HG02970 (cell line): ENCODE measurements around the gene NEBL.

Source experiments
- ATAC-seq: cut with Tn5 transposase; IDR thresholded peaks from one replicate; pipeline ENCODE4 v1.9.1; 2021; ENCODE audit warnings: mild to moderate bottlenecking, moderate library complexity, moderate number of reproducible peaks; ENCODE audit not compliant: unreplicated experiment, low FRiP score

Gene NEBL

DNA sequence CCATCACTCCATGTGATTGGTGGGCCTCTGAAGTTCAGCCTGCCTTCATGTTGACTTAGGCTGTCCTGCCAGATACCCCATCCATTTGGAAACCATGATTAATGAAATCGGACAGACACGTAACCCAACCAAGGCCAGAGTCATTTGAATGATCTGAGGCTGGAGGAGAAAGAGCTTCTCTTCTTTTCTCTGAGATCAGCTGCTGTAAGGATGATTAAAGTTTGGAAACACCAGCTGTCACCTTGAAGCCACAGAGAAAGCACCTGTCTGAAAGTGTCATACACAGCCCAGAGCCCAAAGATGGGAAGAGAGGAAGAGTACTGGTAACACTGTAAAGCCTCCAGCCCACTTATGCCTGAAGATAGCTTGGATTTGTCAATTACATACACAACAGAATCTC, 22.9 kb downstream of the NEBL start:
- ATAC-seq: no peak

DNA sequence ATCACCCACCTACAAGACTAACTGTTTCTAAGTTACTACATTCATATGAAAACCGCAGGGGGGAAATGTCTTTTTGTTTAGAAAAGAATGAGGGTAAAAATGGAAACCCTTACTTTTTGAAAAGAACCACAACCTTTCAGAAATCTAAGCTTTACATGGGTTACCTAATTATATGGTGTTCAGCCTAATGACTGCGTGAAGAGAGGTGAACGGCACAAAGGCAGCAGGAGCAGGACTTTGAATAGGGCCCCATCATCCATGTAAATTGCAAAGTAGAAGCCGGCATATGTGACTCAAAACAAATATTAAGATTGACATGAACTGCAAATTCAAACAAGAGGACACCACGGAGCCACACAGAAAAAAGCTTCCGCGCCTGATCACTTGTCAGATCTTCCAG, 25.1 kb downstream of the NEBL start:
- ATAC-seq: no peak

DNA sequence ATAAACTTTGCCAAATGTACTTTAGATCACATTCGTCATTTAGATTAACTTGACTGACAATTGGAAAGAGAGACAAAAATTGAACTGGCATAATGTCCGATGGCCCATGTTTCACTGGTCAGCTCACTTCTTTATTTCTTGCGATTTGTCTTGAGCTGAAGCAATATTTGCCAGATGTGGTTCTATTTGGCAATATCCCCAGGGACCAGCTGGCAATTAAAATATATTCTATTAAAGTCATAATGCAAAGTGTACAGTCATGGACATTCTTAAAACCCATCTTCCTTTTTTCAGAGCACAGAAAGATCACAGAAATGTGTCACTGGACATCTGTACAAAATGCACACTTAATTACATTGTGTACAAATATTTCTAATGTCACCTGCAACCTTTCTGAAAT, 26.3 kb downstream of the NEBL start:
- ATAC-seq: no peak

DNA sequence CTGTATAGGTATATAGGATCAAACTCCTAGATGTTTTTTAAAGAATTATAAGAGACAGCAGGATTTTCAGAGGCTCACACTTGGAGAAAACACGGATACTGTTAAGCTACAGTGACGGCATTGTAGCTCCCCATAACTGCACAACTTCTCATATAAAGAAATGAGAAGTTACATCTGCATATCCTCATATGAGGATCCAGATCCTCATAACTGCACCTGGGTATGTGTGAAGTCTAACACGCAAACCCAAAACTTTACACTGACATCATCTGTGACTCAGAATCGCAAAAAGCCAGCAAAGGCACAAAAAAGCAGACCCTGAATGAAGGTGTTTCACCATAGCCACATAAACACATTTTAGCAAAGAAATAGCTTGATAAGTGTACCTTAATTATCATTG, 34.1 kb downstream of the NEBL start:
- no peak for ATAC-seq

DNA sequence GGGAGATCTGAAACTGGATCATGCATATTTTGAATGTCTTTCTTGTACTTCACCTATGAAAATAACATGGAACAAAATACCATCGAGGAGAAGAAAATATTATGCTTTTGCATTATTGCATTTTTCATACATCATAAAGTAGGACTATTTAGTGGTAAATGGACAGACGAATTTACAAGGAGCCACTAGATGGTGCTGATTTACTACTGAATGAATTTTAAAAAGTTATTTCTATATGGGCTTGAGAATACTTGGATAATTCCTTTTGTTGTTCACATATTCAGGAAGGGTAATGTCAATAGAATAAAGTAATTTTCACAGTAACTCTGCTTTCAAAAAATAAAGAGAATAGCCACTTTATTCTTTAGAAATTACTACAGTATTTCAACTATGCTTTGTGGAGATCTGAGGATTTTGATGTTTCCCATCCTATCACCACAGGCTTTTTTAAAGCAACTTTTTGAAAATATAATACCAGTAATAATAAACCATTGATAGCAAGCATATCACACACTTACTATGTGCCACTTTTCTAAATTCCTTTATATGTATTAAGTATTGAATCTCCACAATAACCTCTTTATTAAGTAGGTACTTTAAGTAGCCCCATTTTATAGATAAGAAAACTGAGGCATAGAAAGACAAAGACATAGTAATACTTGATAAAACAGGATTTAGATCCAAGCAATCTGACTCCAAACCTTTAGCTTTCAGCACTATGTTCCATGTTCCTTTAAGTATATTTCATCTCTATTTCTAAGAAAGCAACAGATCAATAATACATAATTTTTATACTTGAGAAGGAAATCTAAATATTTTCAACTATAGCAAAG, 38.6 kb downstream of the NEBL start:
- ATAC-seq: no peak

DNA sequence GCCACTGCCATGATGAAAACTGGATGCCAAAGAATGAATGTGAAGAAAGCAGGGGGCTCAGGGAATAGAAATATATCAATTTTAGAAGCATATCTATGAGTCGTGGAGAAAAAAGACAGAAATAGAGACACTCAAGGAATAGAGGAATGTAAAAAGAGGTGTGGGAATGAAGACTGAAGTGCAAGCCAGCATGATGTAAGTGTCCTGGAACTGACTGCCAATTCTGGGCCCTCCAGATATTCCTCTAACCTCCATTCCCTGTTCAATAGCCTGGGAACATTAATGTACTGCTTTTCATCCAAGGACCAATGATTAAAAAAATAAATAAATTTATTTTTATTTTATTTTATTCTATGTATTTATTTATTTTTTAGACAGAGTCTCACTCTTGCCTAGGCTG, 40.6 kb downstream of the NEBL start:
- ATAC-seq: no peak

DNA sequence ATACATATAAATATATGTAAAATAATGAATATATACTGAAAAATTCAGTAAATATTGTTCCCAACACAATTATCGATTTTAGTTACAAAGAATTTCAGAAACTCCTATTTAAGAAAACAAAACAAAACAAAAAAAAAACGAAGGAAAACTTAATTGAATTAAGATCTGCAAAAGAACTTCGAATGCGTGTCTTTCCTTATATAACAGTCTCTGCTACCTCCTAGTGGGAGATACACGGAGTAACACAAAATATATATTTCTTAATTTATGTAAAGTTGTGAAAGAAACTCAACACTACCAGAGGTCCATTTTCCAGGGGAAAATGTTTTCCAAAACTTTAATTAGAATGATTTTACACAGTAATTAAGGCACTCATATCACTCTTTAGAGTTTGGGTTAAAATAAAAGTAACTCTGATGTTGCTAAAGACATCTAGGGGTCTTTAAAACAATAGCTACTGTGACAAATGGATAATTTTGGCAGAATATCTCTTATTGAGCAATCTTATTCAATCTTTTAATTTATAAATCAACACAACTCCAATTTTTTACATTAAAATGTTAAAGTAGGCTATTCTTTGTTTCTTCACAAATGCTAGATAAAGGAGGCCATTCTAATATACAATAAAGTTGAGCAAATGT, 41.6 kb downstream of the NEBL start:
- no peak for ATAC-seq

DNA sequence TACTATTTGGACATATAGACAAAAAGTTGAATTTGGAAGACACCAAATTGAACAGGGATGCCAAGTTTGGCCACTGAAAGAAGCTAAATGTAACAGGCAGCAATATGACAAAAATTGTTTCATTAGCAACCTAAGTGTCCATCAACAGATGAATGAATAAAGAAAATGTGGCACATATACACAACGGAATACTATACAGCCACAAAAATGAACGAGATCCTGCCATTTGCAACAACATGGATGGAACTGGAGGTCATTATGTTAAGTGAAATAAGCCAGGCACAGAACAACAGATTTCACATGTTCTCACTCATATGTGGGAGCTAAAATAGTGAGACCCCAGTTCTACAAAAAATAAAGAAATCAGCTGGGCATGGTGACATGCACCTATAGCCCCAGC, 43.8 kb downstream of the NEBL start:
- no peak for ATAC-seq

DNA sequence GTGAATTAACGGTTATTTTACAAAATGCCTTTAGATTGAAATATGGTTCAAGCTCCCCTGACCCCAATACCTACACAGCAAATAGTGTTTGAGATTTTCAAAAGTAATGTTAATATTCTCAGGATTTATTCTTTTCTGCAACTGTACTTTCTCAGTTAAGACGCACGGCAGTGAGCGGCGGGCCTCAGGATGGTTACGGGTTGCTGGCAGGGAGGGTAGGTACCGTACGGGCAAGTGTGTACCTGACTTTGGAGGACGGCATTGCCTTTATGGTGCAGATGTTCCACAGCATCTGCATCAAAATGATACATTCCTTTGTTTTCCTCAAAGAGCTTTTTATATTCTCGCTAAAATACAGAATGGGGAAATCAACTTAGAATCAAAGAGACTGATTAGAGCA, 44.8 kb downstream of the NEBL start:
- no peak for ATAC-seq

DNA sequence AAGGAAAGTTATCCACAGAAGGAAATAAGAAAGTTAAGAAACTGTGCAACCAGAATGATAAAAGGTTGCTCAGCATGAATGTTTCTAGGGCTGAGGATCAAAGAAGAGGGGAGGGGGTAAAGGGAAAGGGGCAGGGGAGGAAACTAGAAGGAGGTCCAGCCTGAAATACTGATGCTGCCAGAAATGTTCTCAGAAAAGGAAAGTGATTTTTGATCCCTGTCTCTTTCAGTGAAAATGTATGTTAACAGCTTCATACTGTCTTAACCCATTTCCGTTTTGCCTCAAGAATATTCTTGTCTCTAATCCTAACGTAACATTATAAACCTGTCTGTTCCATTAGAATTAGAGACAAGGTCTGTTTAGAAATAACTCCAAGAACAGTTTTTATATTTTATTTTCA, 49.6 kb downstream of the NEBL start:
- ATAC-seq: no peak

DNA sequence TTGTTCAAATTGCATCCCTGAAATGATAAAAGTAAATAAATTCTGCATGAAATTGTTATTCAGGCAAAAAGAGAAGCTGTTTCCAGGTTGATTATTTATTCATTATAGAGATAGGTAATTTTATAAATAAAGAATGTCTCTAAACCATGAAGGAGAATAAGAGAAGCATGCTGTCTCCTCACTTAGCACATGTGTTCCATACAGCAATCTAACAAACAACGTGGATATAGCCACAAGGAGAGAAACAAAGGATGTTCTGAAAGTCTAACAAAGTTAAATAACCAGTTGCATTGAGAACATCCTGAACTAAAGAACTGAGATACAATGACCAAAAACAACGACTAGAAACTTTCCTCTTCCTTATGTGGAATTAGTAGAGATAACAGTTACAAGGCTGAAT, 50.8 kb downstream of the NEBL start:
- no peak for ATAC-seq

DNA sequence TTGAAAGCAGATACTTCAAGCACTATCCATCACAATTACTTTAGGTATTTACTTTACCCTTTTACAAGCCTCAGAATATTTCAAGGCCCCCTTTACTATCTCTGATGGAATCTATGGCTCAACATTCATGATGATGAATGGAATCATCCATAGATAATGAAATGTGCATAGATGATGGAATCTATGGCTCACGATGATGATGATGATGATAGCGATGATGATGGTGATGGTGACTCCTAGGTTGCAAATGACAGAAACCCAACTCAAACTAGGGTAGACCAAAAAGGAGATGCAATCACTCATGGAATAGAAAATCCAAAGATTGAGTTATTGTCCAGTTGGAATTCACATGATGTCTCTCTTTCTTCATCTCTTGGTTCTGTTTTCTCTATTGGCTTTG, 55.7 kb downstream of the NEBL start:
- ATAC-seq: no peak

DNA sequence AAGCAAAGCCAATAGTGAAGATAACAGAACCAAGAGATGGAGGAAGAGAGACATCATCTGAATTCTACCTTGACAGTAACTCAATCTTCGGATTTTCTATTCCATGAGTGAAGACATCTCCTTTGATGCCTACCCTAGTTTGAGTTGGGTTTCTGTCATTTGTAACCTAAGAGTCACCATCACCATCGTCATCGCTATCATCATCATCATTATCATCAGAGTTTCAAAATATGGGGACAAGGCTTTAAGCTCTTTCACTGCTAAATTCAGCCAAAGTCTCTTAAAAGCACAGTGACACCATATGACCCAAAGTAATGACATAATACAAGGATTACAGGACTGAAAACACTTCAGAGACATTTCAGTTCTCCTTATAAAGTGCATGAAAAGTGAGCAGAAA, 57.2 kb downstream of the NEBL start:
- no peak for ATAC-seq

DNA sequence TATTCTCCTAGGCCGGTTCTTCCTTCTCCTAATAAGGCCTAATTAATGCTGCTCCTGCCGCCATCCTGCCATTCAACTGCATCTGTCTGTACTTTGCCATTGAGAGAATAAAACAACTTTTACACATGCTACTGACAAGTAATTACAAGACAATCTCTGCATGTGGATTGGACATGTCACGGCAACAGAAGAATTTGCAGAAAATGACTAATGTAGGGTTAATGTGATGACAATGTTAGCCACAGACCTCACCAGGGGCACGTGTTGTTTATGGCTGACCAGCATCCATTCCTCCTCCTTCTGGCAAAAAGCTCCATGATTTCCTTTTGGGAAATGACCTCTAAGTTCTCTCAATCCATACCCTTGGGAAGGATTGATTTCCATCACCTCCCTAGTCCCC, 58.0 kb downstream of the NEBL start:
- ATAC-seq: no peak

DNA sequence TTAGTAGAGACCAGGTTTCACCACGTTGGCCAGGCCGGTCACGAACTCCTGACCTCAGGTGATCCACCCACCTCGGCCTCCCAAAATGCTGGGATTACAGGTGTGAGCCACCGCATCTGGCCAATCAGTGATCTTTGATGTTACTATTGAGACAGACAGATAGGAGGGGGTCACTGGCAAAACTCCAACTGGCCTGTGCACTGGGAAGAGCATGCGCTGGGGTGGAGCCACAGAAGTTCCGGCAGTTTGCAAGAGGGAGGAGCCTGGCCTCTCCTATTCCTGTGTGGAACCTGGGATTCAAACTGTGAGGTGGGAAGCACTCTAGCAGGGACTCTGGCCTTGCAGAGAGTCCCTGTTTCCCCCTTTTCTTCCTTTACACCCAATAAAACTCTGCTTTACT, 60.7 kb downstream of the NEBL start:
- ATAC-seq: no peak

DNA sequence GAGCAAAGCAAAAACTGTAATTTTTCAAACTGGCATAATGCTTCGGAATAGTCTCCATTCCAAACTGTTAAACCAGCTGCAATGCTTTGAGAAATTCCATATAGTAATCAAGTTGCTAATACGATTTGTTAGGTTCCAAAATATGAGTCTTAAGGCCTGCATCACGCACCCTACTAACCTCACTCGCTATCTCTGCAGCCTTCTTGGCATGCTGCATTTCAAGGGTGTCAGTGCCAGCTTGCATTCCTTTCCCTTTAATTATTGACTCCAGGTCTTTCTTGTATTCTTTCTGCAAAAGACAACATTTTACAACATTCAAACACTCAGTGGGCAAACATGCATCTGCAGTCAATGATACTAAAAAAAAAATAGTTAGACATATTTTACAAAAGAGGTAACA, 61.8 kb downstream of the NEBL start:
- ATAC-seq: no peak

DNA sequence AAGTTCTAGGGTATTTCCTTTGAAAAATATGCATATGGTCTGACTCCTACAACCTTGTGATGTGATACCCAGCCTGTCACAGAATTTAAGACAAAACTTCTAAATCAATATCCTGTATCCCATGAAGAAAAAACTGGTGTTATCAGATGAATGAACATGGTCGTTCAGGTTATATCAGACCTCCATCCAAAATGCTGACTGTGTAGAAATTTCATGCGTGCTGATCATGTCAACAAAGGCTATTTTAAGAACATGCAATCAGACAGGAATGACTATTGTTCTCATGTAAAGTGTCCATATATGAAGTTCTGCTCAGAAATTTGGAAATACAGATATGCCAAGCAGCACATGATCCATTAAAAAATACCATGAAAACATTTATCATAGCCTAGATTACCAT, 62.3 kb downstream of the NEBL start:
- ATAC-seq: no peak

DNA sequence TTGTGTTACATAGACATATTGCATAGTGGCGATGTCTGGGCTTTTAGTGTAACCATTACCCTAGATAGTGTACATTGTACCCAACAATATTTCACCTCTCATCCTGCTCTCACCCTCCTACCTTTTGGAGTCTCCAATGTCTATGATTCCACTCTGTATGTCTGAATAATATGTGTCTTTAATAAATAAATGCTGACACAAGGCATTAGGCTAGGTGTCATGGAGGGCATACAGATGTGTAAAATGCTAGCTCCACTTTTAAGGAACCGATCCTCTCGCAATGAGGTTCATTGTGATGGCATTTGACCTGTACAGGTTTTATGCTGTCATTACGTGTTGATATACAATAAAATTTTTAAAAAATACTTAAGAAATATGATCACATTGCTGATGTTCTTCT, 74.3 kb downstream of the NEBL start:
- no peak for ATAC-seq

DNA sequence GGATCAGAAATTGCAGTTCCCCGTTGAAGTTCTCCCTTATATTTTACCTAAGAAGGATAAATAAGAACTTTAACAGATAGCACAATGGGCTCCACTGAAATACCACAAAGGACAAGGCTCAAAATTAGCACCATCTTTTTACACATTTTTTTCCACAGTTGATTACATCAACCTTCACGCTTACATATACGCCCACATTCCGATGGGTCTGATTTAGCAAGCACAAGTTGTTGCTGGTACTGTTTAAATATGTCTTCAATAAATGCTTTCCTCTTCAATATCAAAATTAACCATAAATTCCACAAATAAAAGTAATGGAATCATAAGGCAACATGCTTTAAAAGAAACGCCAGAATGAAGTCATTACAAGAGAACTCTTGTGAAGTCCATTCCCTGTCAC, 79.5 kb downstream of the NEBL start:
- ATAC-seq: no peak

DNA sequence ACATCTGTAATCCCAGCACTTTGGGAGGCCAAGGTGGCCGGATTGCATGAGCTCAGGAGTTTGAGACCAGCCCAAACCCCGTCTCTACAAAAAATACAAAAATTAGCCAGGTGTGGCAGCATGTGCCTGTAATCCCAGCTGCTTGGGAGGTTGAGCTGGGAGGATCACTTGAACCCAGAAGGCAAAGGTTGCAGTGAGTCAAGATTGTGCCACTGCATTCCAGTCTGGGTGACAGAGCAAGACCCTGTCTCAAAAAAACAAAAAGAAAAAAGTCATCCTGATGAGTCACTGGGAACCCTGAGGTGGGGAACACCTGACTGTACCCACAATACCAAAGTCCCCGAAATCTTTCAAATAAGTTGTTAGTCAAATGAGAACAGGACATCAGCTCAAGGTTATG, 80.0 kb downstream of the NEBL start:
- no peak for ATAC-seq

DNA sequence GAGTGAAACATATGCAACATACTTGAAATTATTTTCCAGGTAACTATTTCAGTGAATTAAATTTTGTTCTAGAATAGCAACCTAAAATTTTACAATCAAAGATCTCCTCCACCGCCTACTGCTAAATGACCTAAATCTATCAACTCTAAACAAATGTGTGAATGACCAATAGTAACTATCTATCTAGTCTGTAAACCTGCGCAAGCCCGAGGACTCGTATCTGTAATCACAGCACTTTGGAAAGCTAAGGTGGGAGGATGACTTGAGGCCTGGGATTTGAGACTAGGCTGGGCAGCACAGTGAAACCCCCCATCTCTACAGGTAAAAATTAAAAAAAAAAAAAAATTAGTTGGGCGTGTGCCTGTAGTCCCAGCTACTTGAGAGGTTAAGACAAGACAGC, 83.0 kb downstream of the NEBL start:
- ATAC-seq: no peak

DNA sequence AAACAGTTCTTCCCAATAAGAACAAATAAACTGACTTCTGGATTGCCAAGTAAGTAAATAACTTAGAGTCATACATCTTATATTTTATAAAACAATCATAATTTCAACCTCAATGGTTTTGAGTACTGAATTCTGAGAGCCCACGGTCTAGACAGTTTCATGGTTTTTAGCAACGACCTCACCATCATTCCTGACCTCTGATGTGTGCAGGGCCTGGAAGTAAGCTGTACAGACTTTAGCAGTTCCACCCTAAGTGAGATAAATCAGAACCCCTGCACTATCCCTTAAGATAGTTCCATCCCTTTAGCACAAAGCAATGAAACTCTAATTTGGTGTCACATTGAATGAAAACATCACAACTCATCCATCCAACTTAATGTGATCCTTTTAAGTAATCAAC, 86.0 kb downstream of the NEBL start:
- no peak for ATAC-seq
